Mammary epithelial cell (primary cell): Measurements from ENCODE around the gene ZNF516.

Experiments
- CTCF ChIP-seq, 2 donors: IDR thresholded peaks in 1 of 2; conservative IDR thresholded peaks in 1 of 2; 2 replicates each; pipeline ENCODE4 v1.5.1; 2011 to 2012; ENCODE audit warnings: inconsistent platforms in 2 of 2, low read length in 2 of 2, mild to moderate bottlenecking in 2 of 2, control low read depth in 1 of 2, low read depth in 1 of 2; ENCODE audit not compliant: insufficient read depth in 1 of 2; ENCODE audit errors: extremely low read depth in 1 of 2
- EZH2 ChIP-seq: IDR thresholded peaks from 2 replicates; pipeline ENCODE4 v1.6.1; 2012; ENCODE audit warnings: low read length, inconsistent platforms, borderline replicate concordance

- TF ChIP-seq CTCF (conservative IDR thresholded peaks at IDR 0.05 in 1 of 2, IDR thresholded peaks at IDR 0.05 in 1 of 2; ENCODE audit: extremely low read depth in 1 of 2, insufficient read depth in 1 of 2, low read depth in 1 of 2, low read length in 2 of 2) (no peak), EZH2 (no peak)
Measured at GRCh38 chr18:76502551-76502950, 7.5 kb upstream of the ZNF516 start.
